ENCODE data around the gene FLCN. TPM values are rescaled to one million over a fixed set of nuclear protein-coding genes. Genes with fewer than 3 reads are reported as not detected.
A peak's percentile ranks its signal among the peaks of the same experiment; 100 is the strongest.

FLCN gene
- total RNA-seq, 1 donor from 2014 or later = 46.6 TPM

GRCh38 chr17:17179371-17179827 is 57.6 kb downstream of the FLCN start:
- Histone ChIP-seq H3K27ac (replicated peaks) (peak overlapping the region; percentile 71), H3K4me1 (peaks cover 53% of the 10 kb centered on the region), H3K36me3 (peaks cover 91% of the 10 kb centered on the region), H3K27me3 (ENCODE audit: low read depth) (no peaks in the 10 kb centered on the region), H3K4me3 (no peak overlapping the region), H3K9me3 (replicated peaks) (no peaks in the 10 kb centered on the region)
- no peak for TF ChIP-seq CTCF (IDR thresholded peaks at IDR 0.05; ENCODE audit: borderline replicate concordance)
- no peak for DNase-seq
- intact Hi-C loops (cut with micrococcal nuclease) = no loop called here

- Histone ChIP-seq H3K9me3 (replicated peaks) (no peaks in the 10 kb centered on the region), H3K36me3 (peaks cover 100% of the 10 kb centered on the region), H3K4me3 (no peak overlapping the region), H3K27ac (replicated peaks) (no peak overlapping the region), H3K4me1 (peaks cover 43% of the 10 kb centered on the region), H3K27me3 (ENCODE audit: low read depth) (no peaks in the 10 kb centered on the region)
- no peak for TF ChIP-seq CTCF (IDR thresholded peaks at IDR 0.05; ENCODE audit: borderline replicate concordance)
- intact Hi-C loops (cut with micrococcal nuclease) = no loop called here
- no peak for DNase-seq
Measured at GRCh38 chr17:17177176-17177575, 59.8 kb downstream of the FLCN start.

GRCh38 chr17:17176341-17176740 is 60.6 kb downstream of the FLCN start:
- DNase-seq = no peak
- intact Hi-C loops (cut with micrococcal nuclease) = no loop called here
- peaks cover 43% of the 10 kb centered on the region for H3K4me1 ChIP-seq
- no peak overlapping the region for H3K27ac ChIP-seq (replicated peaks)
- no peak overlapping the region for H3K4me3 ChIP-seq
- peaks cover 100% of the 10 kb centered on the region for H3K36me3 ChIP-seq
- H3K27me3 ChIP-seq (ENCODE audit: low read depth) = no peaks in the 10 kb centered on the region
- no peak for TF ChIP-seq CTCF (IDR thresholded peaks at IDR 0.05; ENCODE audit: borderline replicate concordance)
- H3K9me3 ChIP-seq (replicated peaks) = no peaks in the 10 kb centered on the region

- no peak for TF ChIP-seq CTCF (IDR thresholded peaks at IDR 0.05; ENCODE audit: borderline replicate concordance)
Measured at GRCh38 chr17:17175917-17176316, 61.1 kb downstream of the FLCN start.

GRCh38 chr17:17175340-17175739 is 61.6 kb downstream of the FLCN start:
- Histone ChIP-seq H3K27me3 (ENCODE audit: low read depth) (no peaks in the 10 kb centered on the region), H3K4me3 (no peak overlapping the region), H3K4me1 (peaks cover 43% of the 10 kb centered on the region), H3K27ac (replicated peaks) (no peak overlapping the region), H3K36me3 (peaks cover 98% of the 10 kb centered on the region), H3K9me3 (replicated peaks) (no peaks in the 10 kb centered on the region)
- no peak for DNase-seq
- TF ChIP-seq CTCF (IDR thresholded peaks at IDR 0.05; ENCODE audit: borderline replicate concordance) = no peak
- intact Hi-C loops (cut with micrococcal nuclease) = no loop called here

More at GRCh38 chr17:17175917-17176316, 61.1 kb downstream of the FLCN start:
- H3K4me3 ChIP-seq = no peak overlapping the region
- intact Hi-C loops (cut with micrococcal nuclease) = no loop called here
- no peak for DNase-seq
- H3K36me3 ChIP-seq = peaks cover 100% of the 10 kb centered on the region
- H3K27me3 ChIP-seq (ENCODE audit: low read depth) = no peaks in the 10 kb centered on the region
- H3K9me3 ChIP-seq (replicated peaks) = no peaks in the 10 kb centered on the region
- H3K27ac ChIP-seq (replicated peaks) = no peak overlapping the region
- H3K4me1 ChIP-seq = peaks cover 43% of the 10 kb centered on the region

All from left ventricle myocardium inferior (tissue), 1 donor.